ENCODE measurements around the gene RPS6KA1. TPM values are rescaled to one million over a fixed set of nuclear protein-coding genes. Genes with fewer than 3 reads are reported as not detected.

RPS6KA1 gene
- total and polyA plus RNA-seq, 2 donors (not counting 1 experiment from before 2014, with no cell fraction given), result 0.64 to 1.7 TPM

DNA sequence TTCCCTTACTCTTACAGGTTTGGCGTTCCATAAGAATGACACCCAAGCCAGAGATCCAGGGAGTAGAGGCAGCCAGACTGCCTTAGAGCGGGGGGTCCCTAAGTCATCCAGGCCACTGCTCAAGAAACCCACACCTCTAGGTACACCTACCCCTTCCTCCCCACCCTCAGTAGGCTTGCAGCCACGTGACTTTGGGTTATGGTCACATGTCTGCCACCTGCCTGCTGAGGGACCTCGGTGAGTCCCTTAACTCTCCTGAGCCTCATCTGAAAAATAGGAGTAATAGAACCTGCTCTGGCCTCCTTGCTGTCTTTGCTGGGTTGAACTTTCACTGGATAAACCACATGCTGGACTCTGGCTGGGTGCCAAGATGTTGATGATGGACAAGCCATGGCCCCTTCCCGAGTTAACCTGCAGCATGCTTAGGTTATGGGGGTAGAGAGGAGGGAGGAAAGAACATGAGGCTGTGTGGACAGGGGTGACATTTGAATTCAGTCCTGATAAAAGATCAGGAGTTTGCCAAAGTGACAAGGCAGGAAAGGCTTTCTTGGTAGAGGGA, 4.5 kb downstream of the RPS6KA1 start:
- H3K36me3 ChIP-seq (ENCODE audit: control insufficient read depth, insufficient read depth, low read length), result no peaks in the 10 kb centered on the region
- no peak overlapping the region for H3K4me2 ChIP-seq (ENCODE audit: extremely low read depth, insufficient read depth, low read length)
- no peak overlapping the region for H3K9ac ChIP-seq (ENCODE audit: insufficient read depth, low read length)
- no peaks in the 10 kb centered on the region for H4K20me1 ChIP-seq (ENCODE audit: control insufficient read depth, extremely low read depth, insufficient read depth, low read length)
- no peak overlapping the region for H3K27ac ChIP-seq (ENCODE audit: insufficient read depth, low read length)
- no peaks in the 10 kb centered on the region for H3K9me3 ChIP-seq (ENCODE audit: control insufficient read depth, insufficient read depth, low read depth, low read length)
- H2AFZ ChIP-seq (ENCODE audit: low read length), result no peak overlapping the region
- no peak overlapping the region for H3K4me3 ChIP-seq (replicated peaks in 1 of 4; ENCODE audit: control extremely low read depth in 1 of 4, insufficient read depth in 1 of 4, low read depth in 3 of 4, low read length in 4 of 4)
- no peaks in the 10 kb centered on the region for H3K79me2 ChIP-seq (ENCODE audit: control insufficient read depth, insufficient read depth, low read length)
- H3K27me3 ChIP-seq (ENCODE audit: control insufficient read depth, insufficient read depth, low read length), result no peaks in the 10 kb centered on the region
- DNase-seq (ENCODE audit: low read depth in 2 of 2), result no peak
- TF ChIP-seq EZH2 (IDR thresholded peaks at IDR 0.05; ENCODE audit: low read length, missing control alignments), result no peak
- TF ChIP-seq, protein P1, sequence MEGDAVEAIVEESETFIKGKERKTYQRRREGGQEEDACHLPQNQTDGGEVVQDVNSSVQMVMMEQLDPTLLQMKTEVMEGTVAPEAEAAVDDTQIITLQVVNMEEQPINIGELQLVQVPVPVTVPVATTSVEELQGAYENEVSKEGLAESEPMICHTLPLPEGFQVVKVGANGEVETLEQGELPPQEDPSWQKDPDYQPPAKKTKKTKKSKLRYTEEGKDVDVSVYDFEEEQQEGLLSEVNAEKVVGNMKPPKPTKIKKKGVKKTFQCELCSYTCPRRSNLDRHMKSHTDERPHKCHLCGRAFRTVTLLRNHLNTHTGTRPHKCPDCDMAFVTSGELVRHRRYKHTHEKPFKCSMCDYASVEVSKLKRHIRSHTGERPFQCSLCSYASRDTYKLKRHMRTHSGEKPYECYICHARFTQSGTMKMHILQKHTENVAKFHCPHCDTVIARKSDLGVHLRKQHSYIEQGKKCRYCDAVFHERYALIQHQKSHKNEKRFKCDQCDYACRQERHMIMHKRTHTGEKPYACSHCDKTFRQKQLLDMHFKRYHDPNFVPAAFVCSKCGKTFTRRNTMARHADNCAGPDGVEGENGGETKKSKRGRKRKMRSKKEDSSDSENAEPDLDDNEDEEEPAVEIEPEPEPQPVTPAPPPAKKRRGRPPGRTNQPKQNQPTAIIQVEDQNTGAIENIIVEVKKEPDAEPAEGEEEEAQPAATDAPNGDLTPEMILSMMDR (conservative IDR thresholded peaks at IDR 0.05 in 1 of 2, IDR thresholded peaks at IDR 0.05 in 1 of 2; ENCODE audit: low read depth in 1 of 2, low read length in 2 of 2), result no peak
- no peaks in the 10 kb centered on the region for H3K4me1 ChIP-seq (ENCODE audit: control insufficient read depth, extremely low read depth, insufficient read depth, low read length)

DNA sequence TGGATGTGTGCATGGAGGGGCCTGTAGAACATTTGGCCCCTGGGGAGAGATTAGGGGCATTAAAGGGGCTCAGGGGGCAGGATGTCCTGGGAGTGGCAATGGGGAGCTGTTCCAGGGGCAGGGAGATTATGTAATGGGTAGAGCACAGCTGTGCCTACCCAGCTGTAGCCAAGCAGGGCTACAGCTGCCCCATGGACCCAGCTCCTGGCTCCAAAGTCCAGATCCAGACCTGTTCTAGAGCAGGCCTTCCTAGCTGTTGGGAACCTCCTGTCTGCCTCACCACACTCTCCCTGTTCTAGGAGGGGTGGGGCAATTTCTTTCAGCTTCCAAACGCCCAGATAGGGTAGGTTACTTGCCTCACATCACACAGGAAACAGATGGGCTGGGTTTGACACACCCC, 5.6 kb downstream of the RPS6KA1 start:
- Histone ChIP-seq H3K9me3 (ENCODE audit: control insufficient read depth, insufficient read depth, low read depth, low read length) (no peaks in the 10 kb centered on the region), H3K36me3 (ENCODE audit: control insufficient read depth, insufficient read depth, low read length) (no peaks in the 10 kb centered on the region), H4K20me1 (ENCODE audit: control insufficient read depth, extremely low read depth, insufficient read depth, low read length) (no peaks in the 10 kb centered on the region), H2AFZ (ENCODE audit: low read length) (no peak overlapping the region), H3K27ac (ENCODE audit: insufficient read depth, low read length) (no peak overlapping the region), H3K4me2 (ENCODE audit: extremely low read depth, insufficient read depth, low read length) (no peak overlapping the region), H3K9ac (ENCODE audit: insufficient read depth, low read length) (no peak overlapping the region), H3K79me2 (ENCODE audit: control insufficient read depth, insufficient read depth, low read length) (no peaks in the 10 kb centered on the region), H3K4me3 (replicated peaks in 1 of 4; ENCODE audit: control extremely low read depth in 1 of 4, insufficient read depth in 1 of 4, low read depth in 3 of 4, low read length in 4 of 4) (no peak overlapping the region), H3K4me1 (ENCODE audit: control insufficient read depth, extremely low read depth, insufficient read depth, low read length) (no peaks in the 10 kb centered on the region), H3K27me3 (ENCODE audit: control insufficient read depth, insufficient read depth, low read length) (no peaks in the 10 kb centered on the region)
- no peak for DNase-seq (ENCODE audit: low read depth in 2 of 2)
- no peak for TF ChIP-seq EZH2 (IDR thresholded peaks at IDR 0.05; ENCODE audit: low read length, missing control alignments)
- TF ChIP-seq, protein P1 (conservative IDR thresholded peaks at IDR 0.05 in 1 of 2, IDR thresholded peaks at IDR 0.05 in 1 of 2; ENCODE audit: low read depth in 1 of 2, low read length in 2 of 2), result no peak

DNA sequence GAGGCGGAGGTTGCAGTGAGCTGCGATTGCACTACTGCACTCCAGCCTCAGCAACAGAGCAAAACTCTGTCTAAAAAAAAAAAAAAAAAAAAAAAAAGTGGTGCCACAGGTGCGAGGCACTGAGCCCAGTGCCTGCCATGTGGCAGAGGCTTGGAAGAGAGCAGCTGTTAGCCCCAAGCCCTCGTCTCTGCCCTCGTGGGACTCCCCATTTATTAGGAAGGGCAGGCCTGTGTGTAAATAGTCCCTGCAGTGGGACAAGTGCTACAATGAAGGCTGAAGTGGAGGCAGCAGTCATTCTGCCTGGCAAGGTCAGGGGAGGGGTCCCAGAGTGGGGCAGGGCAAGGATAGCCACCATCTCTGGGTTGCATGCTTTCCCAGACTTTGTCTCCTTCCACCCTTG, 6.5 kb downstream of the RPS6KA1 start:
- no peak overlapping the region for H2AFZ ChIP-seq (ENCODE audit: low read length)
- H3K36me3 ChIP-seq (ENCODE audit: control insufficient read depth, insufficient read depth, low read length), result no peaks in the 10 kb centered on the region
- no peak overlapping the region for H3K27ac ChIP-seq (ENCODE audit: insufficient read depth, low read length)
- H3K9ac ChIP-seq (ENCODE audit: insufficient read depth, low read length), result no peak overlapping the region
- H3K4me3 ChIP-seq (replicated peaks in 1 of 4; ENCODE audit: control extremely low read depth in 1 of 4, insufficient read depth in 1 of 4, low read depth in 3 of 4, low read length in 4 of 4), result no peak overlapping the region
- no peak overlapping the region for H3K4me2 ChIP-seq (ENCODE audit: extremely low read depth, insufficient read depth, low read length)
- TF ChIP-seq, protein P1 (conservative IDR thresholded peaks at IDR 0.05 in 1 of 2, IDR thresholded peaks at IDR 0.05 in 1 of 2; ENCODE audit: low read depth in 1 of 2, low read length in 2 of 2), result no peak
- no peak for TF ChIP-seq EZH2 (IDR thresholded peaks at IDR 0.05; ENCODE audit: low read length, missing control alignments)
- no peaks in the 10 kb centered on the region for H4K20me1 ChIP-seq (ENCODE audit: control insufficient read depth, extremely low read depth, insufficient read depth, low read length)
- H3K79me2 ChIP-seq (ENCODE audit: control insufficient read depth, insufficient read depth, low read length), result no peaks in the 10 kb centered on the region
- H3K4me1 ChIP-seq (ENCODE audit: control insufficient read depth, extremely low read depth, insufficient read depth, low read length), result no peaks in the 10 kb centered on the region
- no peaks in the 10 kb centered on the region for H3K27me3 ChIP-seq (ENCODE audit: control insufficient read depth, insufficient read depth, low read length)
- H3K9me3 ChIP-seq (ENCODE audit: control insufficient read depth, insufficient read depth, low read depth, low read length), result no peaks in the 10 kb centered on the region
- DNase-seq (ENCODE audit: low read depth in 2 of 2), result no peak
